ENCODE data around the gene SLCO4A1.

Gene SLCO4A1

DNA sequence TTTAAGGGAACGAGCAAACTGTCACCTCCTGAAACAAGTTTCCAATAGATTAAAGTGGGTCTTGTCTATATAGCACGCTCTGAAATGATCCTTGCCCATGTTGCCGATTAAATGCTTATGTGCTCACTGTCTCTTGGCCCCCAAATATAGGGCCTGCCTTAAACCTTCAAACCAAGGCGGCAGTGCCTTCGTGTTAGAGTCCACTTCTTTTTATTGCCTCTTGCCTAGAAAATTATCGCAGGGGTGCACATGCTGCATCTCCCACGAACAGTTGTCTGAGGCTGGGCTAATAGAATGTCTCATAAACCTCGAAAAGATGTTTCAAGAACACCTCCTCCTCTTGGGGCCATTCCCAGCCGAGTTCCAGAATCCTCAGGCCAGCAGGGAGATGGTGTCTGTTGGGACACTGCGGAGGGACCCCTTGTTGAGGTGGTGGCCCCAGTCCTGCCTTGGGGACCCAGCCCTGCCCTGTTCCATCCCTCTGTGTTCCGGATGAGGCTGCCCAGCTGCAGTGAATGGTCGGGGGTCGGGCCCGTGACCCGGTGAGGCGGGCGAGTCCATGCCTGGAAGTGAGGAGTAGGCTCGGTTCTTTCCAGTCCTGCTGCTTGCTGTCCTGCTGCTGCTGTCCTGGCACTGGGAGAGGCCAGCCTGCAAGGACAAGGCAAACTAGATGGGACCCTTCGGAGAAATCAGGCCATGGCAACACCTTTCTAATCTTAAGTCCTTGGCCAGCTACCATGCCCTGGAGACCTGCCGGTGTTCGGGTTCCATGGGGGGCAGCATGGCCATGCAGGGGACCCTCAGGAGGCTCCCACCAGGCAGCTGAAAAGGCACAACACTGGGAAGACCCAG, 34.7 kb upstream of the SLCO4A1 start:
- TF ChIP-seq CTCF (IDR thresholded peaks at IDR 0.05; ENCODE audit: low read depth, low read length, missing control alignments) = no peak
- no peak for DNase-seq (ENCODE audit: low read depth)
- no peak overlapping the region for H3K4me3 ChIP-seq (ENCODE audit: low read depth, low read length)

DNA sequence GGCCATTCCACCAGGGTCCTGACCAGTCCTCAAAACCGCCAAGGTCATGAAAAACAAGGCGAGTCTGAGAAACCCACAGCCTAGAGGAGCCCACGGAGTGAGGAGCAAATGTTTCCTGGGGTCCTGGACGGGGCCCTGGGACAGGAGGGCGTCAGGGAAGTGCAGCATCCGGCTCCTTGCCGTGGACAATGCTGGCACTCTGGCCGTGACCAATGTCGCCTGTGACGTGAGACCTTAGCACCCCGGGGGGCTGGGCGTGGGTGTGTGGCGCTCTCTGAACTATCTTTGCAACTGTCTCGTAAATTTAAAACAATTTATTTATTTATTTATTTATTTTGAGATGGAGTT, 34.1 kb upstream of the SLCO4A1 start:
- H3K4me3 ChIP-seq (ENCODE audit: low read depth, low read length) = no peak overlapping the region
- TF ChIP-seq CTCF (IDR thresholded peaks at IDR 0.05; ENCODE audit: low read depth, low read length, missing control alignments) = no peak
- no peak for DNase-seq (ENCODE audit: low read depth)

GRCh38 chr20:62609279-62609720, 33.0 kb upstream of the SLCO4A1 start:
- TF ChIP-seq CTCF (IDR thresholded peaks at IDR 0.05; ENCODE audit: low read depth, low read length, missing control alignments) = no peak
- no peak for DNase-seq (ENCODE audit: low read depth)
- H3K4me3 ChIP-seq (ENCODE audit: low read depth, low read length) = no peak overlapping the region

- no peak overlapping the region for H3K4me3 ChIP-seq (ENCODE audit: low read depth, low read length)
- TF ChIP-seq CTCF (IDR thresholded peaks at IDR 0.05; ENCODE audit: low read depth, low read length, missing control alignments) = no peak
- no peak for DNase-seq (ENCODE audit: low read depth)
Observed at GRCh38 chr20:62609811-62610757, 32.2 kb upstream of the SLCO4A1 start.

DNA sequence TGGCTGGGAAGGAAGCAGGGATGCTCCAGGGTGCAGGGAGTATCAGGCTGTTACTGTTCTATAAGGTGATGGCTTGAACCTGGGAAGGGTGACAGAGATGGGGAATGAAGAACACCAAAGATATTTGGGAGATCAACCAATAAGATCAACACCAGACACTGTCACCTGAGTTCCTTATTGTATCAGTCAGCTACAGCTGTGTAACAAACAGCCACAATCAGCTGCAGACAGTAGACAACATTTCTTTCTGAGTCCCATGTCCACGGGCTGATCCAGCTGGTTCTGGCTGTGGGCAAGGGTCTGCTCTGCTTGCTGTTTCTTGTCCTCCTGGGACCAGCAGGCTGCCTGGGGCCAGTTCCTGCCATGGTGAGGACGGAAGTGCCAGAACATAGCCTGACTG, 31.3 kb upstream of the SLCO4A1 start:
- no peak overlapping the region for H3K4me3 ChIP-seq (ENCODE audit: low read depth, low read length)

DNA sequence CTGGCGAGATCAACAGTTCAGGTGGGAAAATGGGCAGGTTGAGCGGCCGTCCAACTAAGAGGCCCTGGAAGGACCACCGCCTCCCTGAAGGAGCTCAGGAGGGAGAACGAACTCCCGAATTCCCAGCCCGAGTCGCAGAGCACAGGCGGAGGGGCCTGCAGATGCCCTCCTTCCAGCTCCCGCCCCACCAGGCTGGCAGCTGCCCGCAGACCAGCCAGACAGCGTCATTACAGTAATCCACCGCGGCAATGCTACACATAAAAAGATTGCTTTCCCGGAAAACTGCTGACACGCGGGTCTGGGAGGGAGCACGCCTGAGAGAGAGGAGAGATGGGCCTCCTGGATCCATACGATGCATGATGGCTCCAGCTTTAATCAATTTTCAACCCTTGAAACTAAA, 30.5 kb upstream of the SLCO4A1 start:
- no peak for TF ChIP-seq CTCF (IDR thresholded peaks at IDR 0.05; ENCODE audit: low read depth, low read length, missing control alignments)
- DNase-seq (ENCODE audit: low read depth) = no peak
- H3K4me3 ChIP-seq (ENCODE audit: low read depth, low read length) = no peak overlapping the region

More for the DNA sequence above, 31.3 kb upstream of the SLCO4A1 start:
- no peak for DNase-seq (ENCODE audit: low read depth)
- no peak for TF ChIP-seq CTCF (IDR thresholded peaks at IDR 0.05; ENCODE audit: low read depth, low read length, missing control alignments)

Measured in GM12864 (cell line).